K562 (cell line): Measurements from ENCODE around the gene SEC22C. TPM values are rescaled to one million over a fixed set of nuclear protein-coding genes. Genes with fewer than 3 reads are reported as not detected.

Source experiments
- ATAC-seq: fragments of 200-7000 bp; cut with Tn5 transposase; 3 replicates; pipeline ENCODE4 v1.9.1; 2020; ENCODE audit warnings: moderate library complexity
- BruUV-seq: library from RNA; stranded (reverse); fragments of 400-500 nt; replicated peaks from 2 replicates; lab custom pipeline; 2021; lab: Mats Ljungman, UMichigan
- CTCF ChIA-PET: fragments of 300-600 bp; formaldehyde crosslinking; extraction: SDS; loops from one replicate; lab custom pipeline; 2021; ENCODE audit warnings: low intra/inter-chr PET ratio; lab: Yijun Ruan, JAX
- POLR2A ChIA-PET: fragments of 300-600, 350-650 bp; sonication (Branson Sonifier 250); formaldehyde crosslinking; extraction: SDS; loops from one replicate; lab custom pipeline; 2021; ENCODE audit warnings: antibody characterized with exemption, inconsistent platforms; lab: Yijun Ruan, JAX
- DNase-seq, 4 experiments: peaks; one replicate each; pipeline versions ENCODE4 v3.0.0 to v3.0.0-alpha.2; 2011 to 2018; ENCODE audit warnings: low spot score in 3 of 4, mixed read lengths in 3 of 4; ENCODE audit errors: extremely low read depth in 1 of 4
- FAIRE-seq: peaks from 2 replicates; lab custom pipeline; 2011; peaks lifted over from hg19 to GRCh38; lab: Jason Lieb, UNC
- H2AFZ ChIP-seq: 2 replicates; pipeline ENCODE4 v1.6.0; 2011; ENCODE audit warnings: low read depth, low read length, control low read depth, inconsistent platforms
- H3K27ac ChIP-seq: fragments of 200-600 bp; 3 replicates; pipeline ENCODE4 v1.8.0; 2011; ENCODE audit warnings: low read depth, mild to moderate bottlenecking, control low read depth, inconsistent platforms, low read length, moderate library complexity, mixed read lengths; ENCODE audit errors: extremely low read depth
- H3K27me3 ChIP-seq, 2 experiments: fragments of 300-600 bp in 1 of 2; 2 replicates in 1 of 2; 3 replicates in 1 of 2; pipeline versions ENCODE4 v1.6.0 to v1.8.0; 2011; ENCODE audit warnings: inconsistent platforms in 2 of 2, low read length in 2 of 2, mild to moderate bottlenecking in 1 of 2, mixed read lengths in 1 of 2, moderate library complexity in 1 of 2; ENCODE audit not compliant: control insufficient read depth in 2 of 2, insufficient read depth in 2 of 2
- H3K36me3 ChIP-seq: fragments of 300-600 bp; 3 replicates; pipeline ENCODE4 v1.8.0; 2011; ENCODE audit warnings: mild to moderate bottlenecking, low read length, inconsistent platforms; ENCODE audit not compliant: control insufficient read depth, insufficient read depth
- H3K4me1 ChIP-seq, 2 experiments: fragments of 200-600 bp in 1 of 2; replicated peaks in 1 of 2; 2 replicates in 1 of 2; 3 replicates in 1 of 2; pipeline versions ENCODE4 v1.5.1 to v1.8.0; 2011; ENCODE audit warnings: inconsistent platforms in 2 of 2, low read length in 2 of 2, mild to moderate bottlenecking in 1 of 2, mixed read lengths in 1 of 2, moderate library complexity in 1 of 2; ENCODE audit not compliant: control insufficient read depth in 2 of 2, insufficient read depth in 2 of 2
- H3K4me2 ChIP-seq: 2 replicates; pipeline ENCODE4 v1.6.1; 2011; ENCODE audit warnings: low read length, control low read depth, inconsistent platforms, mixed read lengths; ENCODE audit not compliant: insufficient read depth
- H3K4me3 ChIP-seq: fragments of 200-600 bp; sonication (generic), shearing (Covaris generic); 2 replicates; pipeline ENCODE4 v1.5.1; 2016; ENCODE audit warnings: control low read depth, inconsistent platforms
- H3K79me2 ChIP-seq: fragments of 200-600 bp; 3 replicates; pipeline ENCODE4 v1.8.0; 2011; ENCODE audit warnings: low read length, inconsistent platforms; ENCODE audit not compliant: control insufficient read depth, insufficient read depth
- H3K9ac ChIP-seq, 2 experiments: 2 replicates each; pipeline versions ENCODE4 v1.6.0 to v1.6.1; 2011; ENCODE audit warnings: low read depth in 2 of 2, low read length in 2 of 2, control low read depth in 1 of 2, inconsistent platforms in 1 of 2, mild to moderate bottlenecking in 1 of 2, mixed read lengths in 1 of 2; ENCODE audit not compliant: insufficient read depth in 1 of 2
- H3K9me1 ChIP-seq: one replicate; pipeline ENCODE4 v1.6.0; 2011; ENCODE audit warnings: inconsistent platforms, mild to moderate bottlenecking, low read length, moderate library complexity; ENCODE audit not compliant: control insufficient read depth, insufficient read depth
- H3K9me3 ChIP-seq: replicated peaks from 2 replicates; pipeline ENCODE4 v1.5.1; 2011; ENCODE audit warnings: low read depth, low read length, inconsistent platforms; ENCODE audit not compliant: control insufficient read depth, insufficient read depth
- H4K20me1 ChIP-seq: replicated peaks from 2 replicates; pipeline ENCODE4 v1.6.1; 2011; ENCODE audit warnings: low read length, inconsistent platforms, mixed read lengths; ENCODE audit not compliant: control insufficient read depth, insufficient read depth
- EGR1 ChIP-seq: fragments of 450-650 bp; conservative IDR thresholded peaks from 2 replicates; pipeline ENCODE4 v1.6.1; 2017; ENCODE audit warnings: mild to moderate bottlenecking
- HLTF ChIP-seq: fragments of 450-650 bp; IDR thresholded peaks from 2 replicates; pipeline ENCODE4 v1.6.1; 2016
- KDM1A ChIP-seq, 2 experiments: fragments of 450-650 bp; IDR thresholded peaks; 2 replicates each; pipeline ENCODE4 v1.6.1; 2016; ENCODE audit warnings: mild to moderate bottlenecking in 2 of 2
- KLF16 ChIP-seq: IDR thresholded peaks from 2 replicates; pipeline ENCODE4 v1.6.1; 2016; ENCODE audit warnings: antibody characterized with exemption
- SIN3B ChIP-seq: fragments of 450-650 bp; IDR thresholded peaks from 2 replicates; pipeline ENCODE4 v1.6.1; 2017; ENCODE audit warnings: low read depth, mild to moderate bottlenecking, moderate library complexity
- U2AF2 ChIP-seq: fragments of 200-400 bp; formaldehyde crosslinking; optimal IDR thresholded peaks from 2 replicates; pipeline ENCODE3; 2017; ENCODE audit warnings: low read depth, mild to moderate bottlenecking, low read length
- ZNF316 ChIP-seq: fragments of 450-650 bp; IDR thresholded peaks from 2 replicates; pipeline ENCODE4 v1.6.1; 2016
- ZNF79 ChIP-seq: fragments of 250-450 bp; sonication (Bioruptor Pico); IDR thresholded peaks from 2 replicates; pipeline ENCODE4 v1.4.0; 2020; ENCODE audit warnings: low read depth, mild to moderate bottlenecking, moderate library complexity
- WGBS: fragments of 100-300 bp; shearing (Covaris generic); methylation state at CpG from one replicate; pipeline ENCODE4 v1.1.6; 2016; ENCODE audit warnings: low coverage, mixed read lengths; ENCODE audit not compliant: insufficient coverage; ENCODE audit errors: missing lambda C conversion rate; 5-methylcytosine and 5-hydroxymethylcytosine counted together
- in situ Hi-C: fragments of 300-500 bp; cut with MboI; formaldehyde crosslinking; loops from 4 replicates; pipeline ENCODE4 v1.15.0; 2018; ENCODE audit warnings: inconsistent platforms, mixed read lengths
- intact Hi-C: fragments of 100-400 bp; cut with micrococcal nuclease; formaldehyde crosslinking; loops from 2 replicates; pipeline ENCODE4 v1.14.2; 2022
- polyA plus RNA-seq, 8 experiments: library from polyadenylated mRNA; depleted of rRNA in 4 of 8; stranded (reverse) in 5 of 8; unstranded in 3 of 8; fragments of >200 nt; fragmentation: Nextera tagmentation in 2 of 8; fragmentation: Illumina TruSeq in 1 of 8; extraction: Ambion mirVana in 2 of 8; extraction: Trizol in 1 of 8; gene quantifications; 2 replicates each; pipeline versions ENCODE4 v1.2.1 to v1.2.3, GENCODE V29; 2011 to 2014; ENCODE audit warnings: inconsistent platforms in 1 of 8, missing spikeins in 1 of 8
- total RNA-seq, 7 experiments: library from RNA; depleted of rRNA in 6 of 7; stranded (reverse); fragments of >200 nt in 6 of 7; fragmentation: Illumina TruSeq in 2 of 7; extraction: Trizol in 2 of 7; gene quantifications; 2 replicates each; pipeline versions ENCODE4 v1.2.1 to v1.2.3, GENCODE V29; 2011 to 2021; ENCODE audit warnings: low replicate concordance in 1 of 7
- TF ChIP-seq, protein P1 (sequence below): fragments of 450-650 bp; formaldehyde crosslinking; IDR thresholded peaks from 2 replicates; pipeline ENCODE4 v1.4.0; 2020; ENCODE audit warnings: mild to moderate bottlenecking, mixed read lengths
- TF ChIP-seq, protein P2 (sequence below): fragments of 250-450 bp; sonication (Bioruptor Pico); IDR thresholded peaks from 2 replicates; pipeline ENCODE4 v1.8.0; 2021; ENCODE audit warnings: moderate library complexity, mild to moderate bottlenecking, inconsistent platforms
- TF ChIP-seq, protein P3 (sequence below): fragments of 450-650 bp; IDR thresholded peaks from 2 replicates; pipeline ENCODE4 v1.6.1; 2018; ENCODE audit not compliant: partially characterized antibody
- TF ChIP-seq, protein P4 (sequence below): fragments of 250-450 bp; sonication (Bioruptor Pico); IDR thresholded peaks from 2 replicates; pipeline ENCODE4 v1.8.0; 2021; ENCODE audit warnings: borderline replicate concordance, mild to moderate bottlenecking, moderate library complexity; ENCODE audit not compliant: poor library complexity, severe bottlenecking
- TF ChIP-seq, protein P5 (sequence below): fragments of 450-650 bp; IDR thresholded peaks from 2 replicates; pipeline ENCODE4 v1.6.1; 2016; ENCODE audit warnings: borderline replicate concordance

SEC22C gene
- total and polyA plus RNA-seq, 9 of the 15 experiments (the other 6 are each of a cell fraction or from before 2014, with no cell fraction given): 35.6 to 68.4 (median 50.7) TPM

DNA sequence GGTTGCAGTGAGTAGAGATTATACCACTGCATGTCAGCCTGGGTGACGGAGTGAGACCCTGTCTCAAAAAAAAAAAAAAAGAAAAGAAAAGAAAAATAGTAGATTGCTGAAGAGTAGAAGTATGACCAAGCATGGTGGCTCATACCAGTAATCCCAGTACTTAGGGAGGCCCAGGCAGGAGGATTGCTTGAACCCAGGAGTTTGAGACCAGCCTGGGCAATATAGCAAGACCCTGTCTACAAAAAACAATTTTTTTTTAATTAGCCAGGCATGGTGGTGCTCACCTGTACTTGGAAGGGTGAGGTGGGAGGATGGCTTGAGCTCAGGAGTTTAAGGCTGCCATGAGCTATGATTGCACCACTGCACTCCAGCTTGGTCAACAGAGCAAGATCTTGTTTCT is 21.2 kb upstream of the SEC22C start:
- FAIRE-seq: no peak
- TF ChIP-seq, protein P1, sequence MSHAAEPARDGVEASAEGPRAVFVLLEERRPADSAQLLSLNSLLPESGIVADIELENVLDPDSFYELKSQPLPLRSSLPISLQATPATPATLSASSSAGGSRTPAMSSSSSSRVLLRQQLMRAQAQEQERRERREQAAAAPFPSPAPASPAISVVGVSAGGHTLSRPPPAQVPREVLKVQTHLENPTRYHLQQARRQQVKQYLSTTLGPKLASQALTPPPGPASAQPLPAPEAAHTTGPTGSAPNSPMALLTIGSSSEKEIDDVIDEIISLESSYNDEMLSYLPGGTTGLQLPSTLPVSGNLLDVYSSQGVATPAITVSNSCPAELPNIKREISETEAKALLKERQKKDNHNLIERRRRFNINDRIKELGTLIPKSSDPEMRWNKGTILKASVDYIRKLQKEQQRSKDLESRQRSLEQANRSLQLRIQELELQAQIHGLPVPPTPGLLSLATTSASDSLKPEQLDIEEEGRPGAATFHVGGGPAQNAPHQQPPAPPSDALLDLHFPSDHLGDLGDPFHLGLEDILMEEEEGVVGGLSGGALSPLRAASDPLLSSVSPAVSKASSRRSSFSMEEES: no peak
- TF ChIP-seq ZNF79 (CRISPR knock-in tag) (no peak), HLTF (0 out of 2 replicates have a peak, but pooled peaks have one; percentile 41), SIN3B (no peak), U2AF2 (no peak), KLF16 (no peak), KDM1A (IDR thresholded peaks at IDR 0.05) (peak in 1 of 2 experiments; percentile 55; a peak in 1 of 4 replicates), EGR1 (no peak), ZNF316 (no peak)
- TF ChIP-seq, protein P2, sequence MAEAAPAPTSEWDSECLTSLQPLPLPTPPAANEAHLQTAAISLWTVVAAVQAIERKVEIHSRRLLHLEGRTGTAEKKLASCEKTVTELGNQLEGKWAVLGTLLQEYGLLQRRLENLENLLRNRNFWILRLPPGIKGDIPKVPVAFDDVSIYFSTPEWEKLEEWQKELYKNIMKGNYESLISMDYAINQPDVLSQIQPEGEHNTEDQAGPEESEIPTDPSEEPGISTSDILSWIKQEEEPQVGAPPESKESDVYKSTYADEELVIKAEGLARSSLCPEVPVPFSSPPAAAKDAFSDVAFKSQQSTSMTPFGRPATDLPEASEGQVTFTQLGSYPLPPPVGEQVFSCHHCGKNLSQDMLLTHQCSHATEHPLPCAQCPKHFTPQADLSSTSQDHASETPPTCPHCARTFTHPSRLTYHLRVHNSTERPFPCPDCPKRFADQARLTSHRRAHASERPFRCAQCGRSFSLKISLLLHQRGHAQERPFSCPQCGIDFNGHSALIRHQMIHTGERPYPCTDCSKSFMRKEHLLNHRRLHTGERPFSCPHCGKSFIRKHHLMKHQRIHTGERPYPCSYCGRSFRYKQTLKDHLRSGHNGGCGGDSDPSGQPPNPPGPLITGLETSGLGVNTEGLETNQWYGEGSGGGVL (CRISPR knock-in tag): no peak
- TF ChIP-seq, protein P3, sequence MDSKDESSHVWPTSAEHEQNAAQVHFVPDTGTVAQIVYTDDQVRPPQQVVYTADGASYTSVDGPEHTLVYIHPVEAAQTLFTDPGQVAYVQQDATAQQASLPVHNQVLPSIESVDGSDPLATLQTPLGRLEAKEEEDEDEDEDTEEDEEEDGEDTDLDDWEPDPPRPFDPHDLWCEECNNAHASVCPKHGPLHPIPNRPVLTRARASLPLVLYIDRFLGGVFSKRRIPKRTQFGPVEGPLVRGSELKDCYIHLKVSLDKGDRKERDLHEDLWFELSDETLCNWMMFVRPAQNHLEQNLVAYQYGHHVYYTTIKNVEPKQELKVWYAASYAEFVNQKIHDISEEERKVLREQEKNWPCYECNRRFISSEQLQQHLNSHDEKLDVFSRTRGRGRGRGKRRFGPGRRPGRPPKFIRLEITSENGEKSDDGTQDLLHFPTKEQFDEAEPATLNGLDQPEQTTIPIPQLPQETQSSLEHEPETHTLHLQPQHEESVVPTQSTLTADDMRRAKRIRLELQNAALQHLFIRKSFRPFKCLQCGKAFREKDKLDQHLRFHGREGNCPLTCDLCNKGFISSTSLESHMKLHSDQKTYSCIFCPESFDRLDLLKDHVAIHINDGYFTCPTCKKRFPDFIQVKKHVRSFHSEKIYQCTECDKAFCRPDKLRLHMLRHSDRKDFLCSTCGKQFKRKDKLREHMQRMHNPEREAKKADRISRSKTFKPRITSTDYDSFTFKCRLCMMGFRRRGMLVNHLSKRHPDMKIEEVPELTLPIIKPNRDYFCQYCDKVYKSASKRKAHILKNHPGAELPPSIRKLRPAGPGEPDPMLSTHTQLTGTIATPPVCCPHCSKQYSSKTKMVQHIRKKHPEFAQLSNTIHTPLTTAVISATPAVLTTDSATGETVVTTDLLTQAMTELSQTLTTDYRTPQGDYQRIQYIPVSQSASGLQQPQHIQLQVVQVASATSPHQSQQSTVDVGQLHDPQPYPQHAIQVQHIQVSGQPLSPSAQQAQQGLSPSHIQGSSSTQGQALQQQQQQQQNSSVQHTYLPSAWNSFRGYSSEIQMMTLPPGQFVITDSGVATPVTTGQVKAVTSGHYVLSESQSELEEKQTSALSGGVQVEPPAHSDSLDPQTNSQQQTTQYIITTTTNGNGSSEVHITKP: peak; percentile 22
- TF ChIP-seq, protein P4, sequence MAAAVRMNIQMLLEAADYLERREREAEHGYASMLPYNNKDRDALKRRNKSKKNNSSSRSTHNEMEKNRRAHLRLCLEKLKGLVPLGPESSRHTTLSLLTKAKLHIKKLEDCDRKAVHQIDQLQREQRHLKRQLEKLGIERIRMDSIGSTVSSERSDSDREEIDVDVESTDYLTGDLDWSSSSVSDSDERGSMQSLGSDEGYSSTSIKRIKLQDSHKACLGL (CRISPR knock-in tag): no peak
- TF ChIP-seq, protein P5, sequence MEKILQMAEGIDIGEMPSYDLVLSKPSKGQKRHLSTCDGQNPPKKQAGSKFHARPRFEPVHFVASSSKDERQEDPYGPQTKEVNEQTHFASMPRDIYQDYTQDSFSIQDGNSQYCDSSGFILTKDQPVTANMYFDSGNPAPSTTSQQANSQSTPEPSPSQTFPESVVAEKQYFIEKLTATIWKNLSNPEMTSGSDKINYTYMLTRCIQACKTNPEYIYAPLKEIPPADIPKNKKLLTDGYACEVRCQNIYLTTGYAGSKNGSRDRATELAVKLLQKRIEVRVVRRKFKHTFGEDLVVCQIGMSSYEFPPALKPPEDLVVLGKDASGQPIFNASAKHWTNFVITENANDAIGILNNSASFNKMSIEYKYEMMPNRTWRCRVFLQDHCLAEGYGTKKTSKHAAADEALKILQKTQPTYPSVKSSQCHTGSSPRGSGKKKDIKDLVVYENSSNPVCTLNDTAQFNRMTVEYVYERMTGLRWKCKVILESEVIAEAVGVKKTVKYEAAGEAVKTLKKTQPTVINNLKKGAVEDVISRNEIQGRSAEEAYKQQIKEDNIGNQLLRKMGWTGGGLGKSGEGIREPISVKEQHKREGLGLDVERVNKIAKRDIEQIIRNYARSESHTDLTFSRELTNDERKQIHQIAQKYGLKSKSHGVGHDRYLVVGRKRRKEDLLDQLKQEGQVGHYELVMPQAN: no peak

More for the DNA sequence above, 21.2 kb upstream of the SEC22C start:
- POLR2A ChIA-PET: interaction anchor here (0.6 to 1.7 kb wide), 3 partner anchors 10 to 22 kb away, joined by 3 to 7 read pairs (median 4); no protein-coding TSS in a partner anchor
- Histone ChIP-seq H3K9me3 (peaks cover 2% of the 10 kb centered on the region; the same call in 1 of the 2 replicates), H3K4me2 (peak overlapping the region; percentile 99; the same call in 1 of the 2 replicates), H3K4me3 (no peak overlapping the region; the same call in 1 of the 2 replicates), H3K9me1 (no peaks in the 10 kb centered on the region), H3K27me3 (no peaks in the 10 kb centered on the region), H3K27ac (peak overlapping the region; percentile 41; the same call in 2 of the 3 replicates), H2AFZ (no peak overlapping the region), H4K20me1 (peaks cover 6% of the 10 kb centered on the region; the same call in 1 of the 2 replicates), H3K4me1 (peaks cover 13 to 21% of the 10 kb centered on the region in 2 experiments), H3K9ac (peak overlapping the region; percentile 62 to 93; a peak in 3 of 4 replicates), H3K79me2 (peaks cover 75% of the 10 kb centered on the region), H3K36me3 (peaks cover 33% of the 10 kb centered on the region)
- BruUV-seq: no TSS peak
- ATAC-seq: no peak
- in situ Hi-C loops (no loop called here), intact Hi-C loops (no loop called here)
- CTCF ChIA-PET: no interaction called here
- WGBS: 100% methylated on average over 1 of the region's 1 CpG
- DNase-seq: no peak
